Common myeloid progenitor, CD34-positive (primary cell): ENCODE results near the gene METAP1D.
"Not testable (repeated sequence)": the region's sequence is repeated elsewhere in the genome, so short reads cannot be mapped to it uniquely, and the experiment has no call there.

ENCODE experiments used
- CTCF ChIA-PET: fragments of 350-600 bp; sonication (Branson Sonifier 250); formaldehyde crosslinking; loops from one replicate; lab custom pipeline; 2021; ENCODE audit warnings: antibody characterized with exemption; lab: Charles Lee
- POLR2A ChIA-PET: fragments of 350-600 bp; sonication (Branson Sonifier 250); formaldehyde crosslinking; loops from one replicate; lab custom pipeline; 2021; ENCODE audit warnings: antibody characterized with exemption; lab: Charles Lee
- DNase-seq, 3 donors: peaks; one replicate each; pipeline versions ENCODE4 v3.0.0 to v3.0.0-alpha.2; 2013
- H3K27ac ChIP-seq, 2 experiments: 1 replicate in 1 of 2; 2 replicates in 1 of 2; pipeline ENCODE4 v1.7.0; 2013; ENCODE audit warnings: inconsistent platforms in 2 of 2, low read length in 2 of 2, mild to moderate bottlenecking in 2 of 2, low read depth in 1 of 2, moderate library complexity in 1 of 2; ENCODE audit not compliant: severe bottlenecking in 2 of 2, insufficient read depth in 1 of 2, poor library complexity in 1 of 2
- H3K27me3 ChIP-seq, 5 experiments: replicated peaks in 2 of 5; 1 replicate in 3 of 5; 2 replicates in 2 of 5; pipeline versions ENCODE4 v1.6.1 to v1.7.0; 2013; ENCODE audit warnings: low read length in 4 of 5, mild to moderate bottlenecking in 2 of 5, moderate library complexity in 2 of 5, inconsistent platforms in 1 of 5; ENCODE audit not compliant: insufficient read depth in 5 of 5, control insufficient read depth in 4 of 5
- H3K36me3 ChIP-seq, 4 experiments: 1 replicate in 2 of 4; 2 replicates in 2 of 4; pipeline versions ENCODE4 v1.6.1 to v1.7.0; 2013; ENCODE audit warnings: low read length in 3 of 4, control low read depth in 1 of 4, mild to moderate bottlenecking in 1 of 4; ENCODE audit not compliant: control insufficient read depth in 4 of 4, insufficient read depth in 4 of 4
- H3K4me1 ChIP-seq, 4 experiments: 1 replicate in 3 of 4; 2 replicates in 1 of 4; pipeline versions ENCODE4 v1.6.1 to v1.7.1; 2013; ENCODE audit warnings: low read length in 3 of 4, mild to moderate bottlenecking in 3 of 4, control low read depth in 1 of 4, inconsistent platforms in 1 of 4, moderate library complexity in 1 of 4; ENCODE audit not compliant: control insufficient read depth in 4 of 4, insufficient read depth in 4 of 4; ENCODE audit errors: control extremely low read depth in 1 of 4
- H3K4me3 ChIP-seq, 7 experiments: 1 replicate in 4 of 7; 2 replicates in 3 of 7; pipeline versions ENCODE4 v1.5.1 to v1.7.0; 2013; ENCODE audit warnings: mild to moderate bottlenecking in 7 of 7, low read length in 6 of 7, moderate library complexity in 6 of 7, inconsistent platforms in 2 of 7, low read depth in 2 of 7, control low read depth in 1 of 7; ENCODE audit not compliant: insufficient read depth in 4 of 7, control insufficient read depth in 1 of 7; ENCODE audit errors: extremely low read depth in 1 of 7
- H3K9me3 ChIP-seq, 5 experiments: 1 replicate in 4 of 5; 2 replicates in 1 of 5; pipeline versions ENCODE4 v1.6.1 to v1.7.1; 2013; ENCODE audit warnings: low read length in 4 of 5, mild to moderate bottlenecking in 2 of 5, inconsistent platforms in 1 of 5, low read depth in 1 of 5, moderate library complexity in 1 of 5; ENCODE audit not compliant: control insufficient read depth in 4 of 5, insufficient read depth in 2 of 5; ENCODE audit errors: control extremely low read depth in 1 of 5
- WGBS: methylation state at CpG from one replicate; pipeline ENCODE4 v1.1.5; 2013; ENCODE audit not compliant: insufficient coverage; 5-methylcytosine and 5-hydroxymethylcytosine counted together

Gene METAP1D

GRCh38 chr2:172109988-172110811, 110.4 kb downstream of the METAP1D start:
- Histone ChIP-seq H3K9me3 (no peaks in the 10 kb centered on the region), H3K36me3 (no peaks in the 10 kb centered on the region), H3K27me3 (peaks cover 0 to 61% (median 28%) of the 10 kb centered on the region in 5 experiments), H3K4me1 (peaks cover 2 to 35% (median 24%) of the 10 kb centered on the region in 4 experiments), H3K27ac (no peak overlapping the region), H3K4me3 (peak overlapping the region in 3 of 7 experiments; percentile 37 to 60 (median 50))
- DNase-seq = peak in 2 of 3 donors; percentile 47 to 50
- WGBS = 42% methylated on average over 23 of the region's 31 CpGs
- ChIA-PET CTCF (interaction anchor here (1.2 to 1.4 kb wide), 2 partner anchors 12 to 355 kb away, joined by 3 to 4 read pairs; no protein-coding TSS in a partner anchor), POLR2A (no interaction called here)

DNA sequence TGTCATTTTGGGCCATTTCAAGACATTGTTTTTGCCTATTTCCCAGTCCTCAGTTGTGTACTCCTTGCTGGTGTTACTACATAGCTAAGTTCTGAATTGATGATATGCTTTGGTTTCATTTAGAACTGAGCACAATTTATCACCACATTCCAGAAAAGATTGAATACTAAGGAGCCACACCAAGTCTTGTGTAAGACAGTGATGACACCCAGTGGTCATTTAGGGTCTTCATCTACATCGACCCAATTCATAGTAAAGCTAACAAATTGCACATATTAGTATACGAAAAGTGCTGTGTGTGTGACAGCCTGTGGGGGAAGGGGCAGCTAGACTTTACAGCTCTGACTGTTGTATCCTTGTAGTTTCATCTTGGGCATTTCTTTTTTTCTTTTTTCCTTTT, 113.9 kb downstream of the METAP1D start:
- no CpG with 5 or more reads among the region's 2 CpGs for WGBS

GRCh38 chr2:172114176-172114575, 114.4 kb downstream of the METAP1D start:
- H3K4me3 ChIP-seq, POLR2A ChIA-PET, H3K36me3 ChIP-seq, H3K27ac ChIP-seq, H3K9me3 ChIP-seq, DNase-seq: not testable (repeated sequence)
- Histone ChIP-seq H3K27me3 (peaks cover 0 to 28% (median 8%) of the 10 kb centered on the region in 5 experiments), H3K4me1 (peaks cover 0 to 11% (median 5%) of the 10 kb centered on the region in 4 experiments)
- WGBS = 96% methylated on average over 3 of the region's 6 CpGs
- CTCF ChIA-PET = interaction anchor here (0.7 to 2.6 kb wide), 12 partner anchors 10 to 413 kb away, joined by 3 to 13 read pairs (median 4); no protein-coding TSS in a partner anchor

More for the DNA sequence above, 113.9 kb downstream of the METAP1D start:
- no peak overlapping the region for H3K27ac ChIP-seq
- peaks cover 0 to 12% (median 5%) of the 10 kb centered on the region in 4 experiments for H3K4me1 ChIP-seq
- DNase-seq = peak in 1 of 3 donors; percentile 57
- H3K36me3 ChIP-seq = no peaks in the 10 kb centered on the region
- H3K9me3 ChIP-seq = no peaks in the 10 kb centered on the region
- ChIA-PET POLR2A (no interaction called here), CTCF (interaction anchor here (1.0 to 2.6 kb wide), 13 partner anchors 9 to 413 kb away, joined by 3 to 13 read pairs (median 4); no protein-coding TSS in a partner anchor)
- peaks cover 0 to 32% (median 10%) of the 10 kb centered on the region in 5 experiments for H3K27me3 ChIP-seq
- H3K4me3 ChIP-seq = no peak overlapping the region

GRCh38 chr2:172114579-172114978, 114.8 kb downstream of the METAP1D start:
- H3K4me1 ChIP-seq = peaks cover 0 to 7% (median 4%) of the 10 kb centered on the region in 4 experiments
- no peak overlapping the region for H3K27ac ChIP-seq
- DNase-seq = no peak
- no peaks in the 10 kb centered on the region for H3K9me3 ChIP-seq
- CTCF ChIA-PET = interaction anchor here (0.7 to 2.6 kb wide), 9 partner anchors 10 to 414 kb away, joined by 3 to 13 read pairs (median 4); no protein-coding TSS in a partner anchor
- H3K27me3 ChIP-seq = peaks cover 0 to 24% (median 8%) of the 10 kb centered on the region in 5 experiments
- H3K36me3 ChIP-seq = no peaks in the 10 kb centered on the region
- no peak overlapping the region for H3K4me3 ChIP-seq
- POLR2A ChIA-PET = no interaction called here
- 100% methylated on average over 2 of the region's 3 CpGs for WGBS

DNA sequence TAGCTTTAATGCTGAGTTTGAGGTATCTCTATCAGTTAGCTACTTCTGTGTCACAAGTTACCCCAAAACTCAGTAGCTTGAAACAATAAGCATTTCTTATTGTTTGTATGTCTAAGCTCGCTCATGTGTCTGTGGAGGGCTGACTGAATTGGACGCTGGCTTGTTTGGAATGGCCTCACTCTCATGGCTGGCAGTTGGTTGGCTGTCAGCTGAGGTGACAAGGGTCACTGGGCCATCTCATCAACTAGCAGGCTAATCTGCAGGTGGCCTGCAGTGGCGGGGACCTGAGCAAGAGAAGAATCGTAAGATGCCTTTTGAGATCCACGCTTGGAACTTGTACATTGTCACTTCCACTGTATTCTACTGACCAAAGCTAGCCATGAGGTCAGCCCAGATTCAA, 116.4 kb downstream of the METAP1D start:
- WGBS = 91% methylated on average over 5 of the region's 5 CpGs
- Histone ChIP-seq H3K27ac (no peak overlapping the region), H3K9me3 (no peaks in the 10 kb centered on the region), H3K27me3 (peaks cover 0 to 15% (median 3%) of the 10 kb centered on the region in 5 experiments), H3K4me1 (no peaks in the 10 kb centered on the region), H3K36me3 (no peaks in the 10 kb centered on the region), H3K4me3 (no peak overlapping the region)
- DNase-seq = no peak
- POLR2A ChIA-PET = no interaction called here
- CTCF ChIA-PET = interaction anchor here (0.8 to 1.5 kb wide), 4 partner anchors 305 to 412 kb away, joined by 3 to 5 read pairs (median 4); no protein-coding TSS in a partner anchor

GRCh38 chr2:172119089-172119488, 119.3 kb downstream of the METAP1D start:
- Histone ChIP-seq H3K36me3 (no peaks in the 10 kb centered on the region), H3K27ac (no peak overlapping the region), H3K4me3 (no peak overlapping the region), H3K27me3 (peaks cover 0 to 5% (median 3%) of the 10 kb centered on the region in 5 experiments), H3K9me3 (no peaks in the 10 kb centered on the region), H3K4me1 (no peaks in the 10 kb centered on the region)
- ChIA-PET CTCF (interaction anchor here (1.3 kb wide), 1 partner anchor 10 kb away, joined by 3 read pairs; no protein-coding TSS in a partner anchor), POLR2A (no interaction called here)
- no peak for DNase-seq
